ENCODE results near the gene ADPRS.

DNA sequence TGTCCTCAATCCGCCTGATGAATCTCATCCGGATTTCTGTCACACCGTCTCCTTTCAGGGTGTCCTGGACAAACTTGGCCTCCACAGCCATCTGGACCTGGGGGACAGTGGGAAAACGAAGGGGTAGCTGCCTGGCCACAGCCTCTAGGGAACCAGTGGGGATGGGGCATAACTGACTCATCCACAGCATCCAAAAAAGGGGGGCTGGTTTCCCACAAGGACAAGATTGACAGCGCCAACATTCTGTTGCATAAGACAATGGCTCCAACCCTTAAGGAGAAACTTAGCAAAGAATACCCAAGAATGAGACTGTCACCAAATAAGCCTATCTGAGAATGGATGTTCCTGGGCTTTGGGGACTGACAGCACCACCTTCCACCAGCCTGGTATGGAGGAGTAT lies 48.5 kb downstream of the ADPRS start:
- TF ChIP-seq, protein P1, sequence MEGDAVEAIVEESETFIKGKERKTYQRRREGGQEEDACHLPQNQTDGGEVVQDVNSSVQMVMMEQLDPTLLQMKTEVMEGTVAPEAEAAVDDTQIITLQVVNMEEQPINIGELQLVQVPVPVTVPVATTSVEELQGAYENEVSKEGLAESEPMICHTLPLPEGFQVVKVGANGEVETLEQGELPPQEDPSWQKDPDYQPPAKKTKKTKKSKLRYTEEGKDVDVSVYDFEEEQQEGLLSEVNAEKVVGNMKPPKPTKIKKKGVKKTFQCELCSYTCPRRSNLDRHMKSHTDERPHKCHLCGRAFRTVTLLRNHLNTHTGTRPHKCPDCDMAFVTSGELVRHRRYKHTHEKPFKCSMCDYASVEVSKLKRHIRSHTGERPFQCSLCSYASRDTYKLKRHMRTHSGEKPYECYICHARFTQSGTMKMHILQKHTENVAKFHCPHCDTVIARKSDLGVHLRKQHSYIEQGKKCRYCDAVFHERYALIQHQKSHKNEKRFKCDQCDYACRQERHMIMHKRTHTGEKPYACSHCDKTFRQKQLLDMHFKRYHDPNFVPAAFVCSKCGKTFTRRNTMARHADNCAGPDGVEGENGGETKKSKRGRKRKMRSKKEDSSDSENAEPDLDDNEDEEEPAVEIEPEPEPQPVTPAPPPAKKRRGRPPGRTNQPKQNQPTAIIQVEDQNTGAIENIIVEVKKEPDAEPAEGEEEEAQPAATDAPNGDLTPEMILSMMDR (IDR thresholded peaks at IDR 0.05), result no peak
- TF ChIP-seq POLR2A (IDR thresholded peaks at IDR 0.05), result no peak
- TF ChIP-seq EP300 (IDR thresholded peaks at IDR 0.05), result no peak
- no peak for TF ChIP-seq POLR2AphosphoS5 (IDR thresholded peaks at IDR 0.05)
